Astrocyte (in vitro differentiated cells and primary cell): ENCODE data around the gene KLHDC7A. TPM values are rescaled to one million over a fixed set of nuclear protein-coding genes. Genes with fewer than 3 reads are reported as not detected.

Experiments
- DNase-seq: peaks from one replicate; pipeline ENCODE4 v3.0.0-alpha.2; 2010; ENCODE audit warnings: low read depth
- FAIRE-seq: peaks from 2 replicates; lab custom pipeline; 2011; peaks lifted over from hg19 to GRCh38; lab: Jason Lieb, UNC
- H2AFZ ChIP-seq: 2 replicates; pipeline ENCODE4 v1.6.0; 2012; ENCODE audit warnings: low read depth, low read length, inconsistent platforms
- H3K27ac ChIP-seq: 2 replicates; pipeline ENCODE4 v1.5.1; 2011; ENCODE audit warnings: low read depth, low read length, inconsistent platforms
- H3K27me3 ChIP-seq: 2 replicates; pipeline ENCODE4 v1.6.0; 2011; ENCODE audit warnings: low read length, inconsistent platforms; ENCODE audit not compliant: insufficient read depth
- H3K36me3 ChIP-seq: 2 replicates; pipeline ENCODE4 v1.5.1; 2011; ENCODE audit warnings: low read length, inconsistent platforms; ENCODE audit not compliant: insufficient read depth
- H3K4me1 ChIP-seq: 2 replicates; pipeline ENCODE4 v1.5.1; 2011; ENCODE audit warnings: low read length, inconsistent platforms; ENCODE audit not compliant: insufficient read depth
- H3K4me2 ChIP-seq: 2 replicates; pipeline ENCODE4 v1.6.0; 2012; ENCODE audit warnings: low read length, inconsistent platforms
- H3K4me3 ChIP-seq: 2 replicates; pipeline ENCODE4 v1.5.1; 2011; ENCODE audit warnings: low read depth, mild to moderate bottlenecking, low read length, inconsistent platforms; ENCODE audit not compliant: insufficient read depth
- H3K79me2 ChIP-seq: 2 replicates; pipeline ENCODE4 v1.6.0; 2012; ENCODE audit warnings: mild to moderate bottlenecking, low read length, inconsistent platforms; ENCODE audit not compliant: insufficient read depth
- H3K9ac ChIP-seq: 2 replicates; pipeline ENCODE4 v1.6.0; 2012; ENCODE audit warnings: mild to moderate bottlenecking, low read length, inconsistent platforms
- H3K9me3 ChIP-seq: 2 replicates; pipeline ENCODE4 v1.5.1; 2012; ENCODE audit warnings: low read depth, mild to moderate bottlenecking, low read length, inconsistent platforms; ENCODE audit not compliant: insufficient read depth
- H4K20me1 ChIP-seq: 2 replicates; pipeline ENCODE4 v1.6.0; 2012; ENCODE audit warnings: low read length, inconsistent platforms; ENCODE audit not compliant: insufficient read depth
- H3K27ac Mint-ChIP-seq: one replicate; pipeline ENCODE4 v1.8.0; 2021; ENCODE audit warnings: mild to moderate bottlenecking, mixed read lengths; ENCODE audit not compliant: unreplicated experiment
- H3K27me3 Mint-ChIP-seq: one replicate; pipeline ENCODE4 v1.8.0; 2021; ENCODE audit warnings: low read depth, mixed read lengths; ENCODE audit not compliant: unreplicated experiment
- H3K36me3 Mint-ChIP-seq: one replicate; pipeline ENCODE4 v1.8.0; 2021; ENCODE audit warnings: low read depth, mixed read lengths; ENCODE audit not compliant: unreplicated experiment
- H3K4me1 Mint-ChIP-seq: one replicate; pipeline ENCODE4 v1.8.0; 2021; ENCODE audit warnings: low read depth, mixed read lengths; ENCODE audit not compliant: unreplicated experiment
- H3K4me3 Mint-ChIP-seq: one replicate; pipeline ENCODE4 v1.8.0; 2021; ENCODE audit warnings: mild to moderate bottlenecking, moderate library complexity, mixed read lengths; ENCODE audit not compliant: unreplicated experiment
- H3K9me3 Mint-ChIP-seq: one replicate; pipeline ENCODE4 v1.8.0; 2021; ENCODE audit warnings: mild to moderate bottlenecking, mixed read lengths; ENCODE audit not compliant: unreplicated experiment
- CTCF ChIP-seq: IDR thresholded peaks from 2 replicates; pipeline ENCODE4 v1.5.1; 2011; ENCODE audit warnings: low read depth, mild to moderate bottlenecking, inconsistent platforms, low read length, moderate library complexity; ENCODE audit not compliant: insufficient read depth
- EZH2 ChIP-seq: IDR thresholded peaks from 2 replicates; pipeline ENCODE4 v1.6.1; 2012; ENCODE audit warnings: mild to moderate bottlenecking, low read length, inconsistent platforms; ENCODE audit not compliant: insufficient read depth
- total RNA-seq: library from RNA; stranded (reverse); gene quantifications from 2 replicates; pipeline ENCODE4 v1.2.1, GENCODE V29; 2021

KLHDC7A gene
- total RNA-seq, 1 donor from 2014 or later: 0.14 TPM

GRCh38 chr1:18482721-18483425 is 2.1 kb downstream of the KLHDC7A start:
- Histone ChIP-seq H3K79me2 (no peaks in the 10 kb centered on the region), H3K27me3 (no peaks in the 10 kb centered on the region), H4K20me1 (no peaks in the 10 kb centered on the region), H3K27ac (no peak overlapping the region), H3K9me3 (no peaks in the 10 kb centered on the region), H3K36me3 (no peaks in the 10 kb centered on the region), H3K4me1 (no peaks in the 10 kb centered on the region), H3K4me3 (no peak overlapping the region), H3K9ac (no peak overlapping the region), H2AFZ (no peak overlapping the region), H3K4me2 (no peak overlapping the region)
- no peak for FAIRE-seq
- Mint-ChIP-seq H3K4me1 (peaks cover 5% of the 10 kb centered on the region), H3K36me3 (no peaks in the 10 kb centered on the region), H3K27ac (no peak overlapping the region), H3K27me3 (peaks cover 8% of the 10 kb centered on the region), H3K4me3 (no peak overlapping the region), H3K9me3 (peaks cover 2% of the 10 kb centered on the region)
- no peak for DNase-seq
- TF ChIP-seq EZH2 (no peak), CTCF (no peak)

- Mint-ChIP-seq H3K27ac (no peak overlapping the region), H3K9me3 (peaks cover 2% of the 10 kb centered on the region), H3K4me1 (peaks cover 5% of the 10 kb centered on the region), H3K27me3 (peaks cover 15% of the 10 kb centered on the region), H3K4me3 (no peak overlapping the region), H3K36me3 (no peaks in the 10 kb centered on the region)
- no peak overlapping the region for H3K27ac ChIP-seq
- H3K9ac ChIP-seq: no peak overlapping the region
- FAIRE-seq: no peak
- TF ChIP-seq CTCF (no peak), EZH2 (no peak)
- no peaks in the 10 kb centered on the region for H3K36me3 ChIP-seq
- H2AFZ ChIP-seq: no peak overlapping the region
- no peak for DNase-seq
- no peak overlapping the region for H3K4me3 ChIP-seq
- H3K79me2 ChIP-seq: no peaks in the 10 kb centered on the region
- no peaks in the 10 kb centered on the region for H3K27me3 ChIP-seq
- H3K9me3 ChIP-seq: no peaks in the 10 kb centered on the region
- no peak overlapping the region for H3K4me2 ChIP-seq
- no peaks in the 10 kb centered on the region for H3K4me1 ChIP-seq
- H4K20me1 ChIP-seq: no peaks in the 10 kb centered on the region
Observed at GRCh38 chr1:18484276-18484675, 3.5 kb downstream of the KLHDC7A start.

- Mint-ChIP-seq H3K9me3 (no peaks in the 10 kb centered on the region), H3K4me1 (peaks cover 5% of the 10 kb centered on the region)
- no peak overlapping the region for H3K9ac ChIP-seq
Observed at GRCh38 chr1:18484721-18485120, 4.0 kb downstream of the KLHDC7A start.

More at GRCh38 chr1:18484721-18485120, 4.0 kb downstream of the KLHDC7A start:
- H3K27ac Mint-ChIP-seq: no peak overlapping the region
- Histone ChIP-seq H3K4me2 (no peak overlapping the region), H3K4me1 (no peaks in the 10 kb centered on the region), H4K20me1 (no peaks in the 10 kb centered on the region), H3K79me2 (no peaks in the 10 kb centered on the region), H3K27me3 (no peaks in the 10 kb centered on the region), H2AFZ (no peak overlapping the region), H3K9me3 (no peaks in the 10 kb centered on the region), H3K36me3 (no peaks in the 10 kb centered on the region), H3K27ac (no peak overlapping the region), H3K4me3 (no peak overlapping the region)
- no peaks in the 10 kb centered on the region for H3K36me3 Mint-ChIP-seq
- H3K27me3 Mint-ChIP-seq: peaks cover 15% of the 10 kb centered on the region
- DNase-seq (no peak), FAIRE-seq (no peak)
- TF ChIP-seq EZH2 (no peak), CTCF (no peak)
- H3K4me3 Mint-ChIP-seq: no peak overlapping the region
